Measurements from ENCODE around the gene TNIP2.
"Not testable (repeated sequence)": the region's sequence is repeated elsewhere in the genome, so short reads cannot be mapped to it uniquely, and the experiment has no call there.

TNIP2 gene

GRCh38 chr4:2765832-2766526, 9.8 kb upstream of the TNIP2 start:
- Mint-ChIP-seq H3K9me3 (ENCODE audit: low read depth) (no peaks in the 10 kb centered on the region), H3K27me3 (no peaks in the 10 kb centered on the region), H3K4me1 (ENCODE audit: low read depth) (peaks cover 8% of the 10 kb centered on the region), H3K27ac (no peak overlapping the region), H3K4me3 (no peak overlapping the region), H3K36me3 (no peaks in the 10 kb centered on the region)

- H3K9me3 Mint-ChIP-seq (ENCODE audit: low read depth): no peaks in the 10 kb centered on the region
- H3K36me3 Mint-ChIP-seq: no peaks in the 10 kb centered on the region
- H3K27ac Mint-ChIP-seq: no peak overlapping the region
- H3K4me1 Mint-ChIP-seq (ENCODE audit: low read depth): peaks cover 3% of the 10 kb centered on the region
- H3K27me3 Mint-ChIP-seq: no peaks in the 10 kb centered on the region
- H3K4me3 Mint-ChIP-seq: peak overlapping the region; percentile 40
These were observed 7.4 kb upstream of the TNIP2 start for GRCh38 chr4:2763511-2763967.

GRCh38 chr4:2762486-2763370, 6.6 kb upstream of the TNIP2 start:
- not testable (repeated sequence) for H3K36me3 Mint-ChIP-seq; H3K4me3 Mint-ChIP-seq; H3K27me3 Mint-ChIP-seq; H3K27ac Mint-ChIP-seq; H3K9me3 Mint-ChIP-seq (ENCODE audit: low read depth); H3K4me1 Mint-ChIP-seq (ENCODE audit: low read depth)

- Mint-ChIP-seq H3K4me3 (no peak overlapping the region), H3K27me3 (no peaks in the 10 kb centered on the region), H3K27ac (no peak overlapping the region)
These were observed 5.9 kb upstream of the TNIP2 start for GRCh38 chr4:2762048-2762447.

GRCh38 chr4:2761035-2761923, 5.1 kb upstream of the TNIP2 start:
- H3K4me1 Mint-ChIP-seq (ENCODE audit: low read depth): peaks cover 5% of the 10 kb centered on the region
- no peak overlapping the region for H3K27ac Mint-ChIP-seq
- no peaks in the 10 kb centered on the region for H3K9me3 Mint-ChIP-seq (ENCODE audit: low read depth)
- no peaks in the 10 kb centered on the region for H3K36me3 Mint-ChIP-seq
- H3K4me3 Mint-ChIP-seq: no peak overlapping the region
- H3K27me3 Mint-ChIP-seq: no peaks in the 10 kb centered on the region

More at GRCh38 chr4:2762048-2762447, 5.9 kb upstream of the TNIP2 start:
- peaks cover 5% of the 10 kb centered on the region for H3K4me1 Mint-ChIP-seq (ENCODE audit: low read depth)
- no peaks in the 10 kb centered on the region for H3K9me3 Mint-ChIP-seq (ENCODE audit: low read depth)
- no peaks in the 10 kb centered on the region for H3K36me3 Mint-ChIP-seq

GRCh38 chr4:2757426-2757825, 1.3 kb upstream of the TNIP2 start:
- peak overlapping the region; percentile 54 for H3K27ac Mint-ChIP-seq
- no peaks in the 10 kb centered on the region for H3K36me3 Mint-ChIP-seq
- H3K9me3 Mint-ChIP-seq (ENCODE audit: low read depth): no peaks in the 10 kb centered on the region
- H3K4me1 Mint-ChIP-seq (ENCODE audit: low read depth): peaks cover 20% of the 10 kb centered on the region
- no peaks in the 10 kb centered on the region for H3K27me3 Mint-ChIP-seq
- H3K4me3 Mint-ChIP-seq: peak overlapping the region; percentile 78

- peaks cover 24% of the 10 kb centered on the region for H3K4me1 Mint-ChIP-seq (ENCODE audit: low read depth)
- H3K9me3 Mint-ChIP-seq (ENCODE audit: low read depth): no peaks in the 10 kb centered on the region
- H3K4me3 Mint-ChIP-seq: peak overlapping the region; percentile 78
- H3K36me3 Mint-ChIP-seq: no peaks in the 10 kb centered on the region
- no peaks in the 10 kb centered on the region for H3K27me3 Mint-ChIP-seq
- peak overlapping the region; percentile 54 for H3K27ac Mint-ChIP-seq
These were observed 685 bp upstream of the TNIP2 start for GRCh38 chr4:2756691-2757350.

GRCh38 chr4:2754848-2755819, 1.0 kb downstream of the TNIP2 start:
- Mint-ChIP-seq H3K27me3 (no peaks in the 10 kb centered on the region), H3K4me1 (ENCODE audit: low read depth) (peaks cover 24% of the 10 kb centered on the region), H3K36me3 (no peaks in the 10 kb centered on the region)

GRCh38 chr4:2753436-2753835, 2.7 kb downstream of the TNIP2 start:
- no peaks in the 10 kb centered on the region for H3K36me3 Mint-ChIP-seq
- no peaks in the 10 kb centered on the region for H3K9me3 Mint-ChIP-seq (ENCODE audit: low read depth)
- no peak overlapping the region for H3K27ac Mint-ChIP-seq
- H3K27me3 Mint-ChIP-seq: no peaks in the 10 kb centered on the region
- H3K4me3 Mint-ChIP-seq: no peak overlapping the region
- peaks cover 26% of the 10 kb centered on the region for H3K4me1 Mint-ChIP-seq (ENCODE audit: low read depth)

More at GRCh38 chr4:2754848-2755819, 1.0 kb downstream of the TNIP2 start:
- Mint-ChIP-seq H3K27ac (peak overlapping the region; percentile 84), H3K9me3 (ENCODE audit: low read depth) (no peaks in the 10 kb centered on the region), H3K4me3 (peak overlapping the region; percentile 89)

- H3K4me3 Mint-ChIP-seq: no peak overlapping the region
- peaks cover 45% of the 10 kb centered on the region for H3K4me1 Mint-ChIP-seq (ENCODE audit: low read depth)
- no peaks in the 10 kb centered on the region for H3K27me3 Mint-ChIP-seq
- H3K9me3 Mint-ChIP-seq (ENCODE audit: low read depth): no peaks in the 10 kb centered on the region
- peaks cover 4% of the 10 kb centered on the region for H3K36me3 Mint-ChIP-seq
- peak overlapping the region; percentile 10 for H3K27ac Mint-ChIP-seq
These were observed 5.2 kb downstream of the TNIP2 start for GRCh38 chr4:2750719-2751605.

- H3K9me3 Mint-ChIP-seq (ENCODE audit: low read depth): no peaks in the 10 kb centered on the region
- H3K4me3 Mint-ChIP-seq: peak overlapping the region; percentile 83
- peaks cover 44% of the 10 kb centered on the region for H3K4me1 Mint-ChIP-seq (ENCODE audit: low read depth)
- H3K27ac Mint-ChIP-seq: peak overlapping the region; percentile 93
- peaks cover 4% of the 10 kb centered on the region for H3K36me3 Mint-ChIP-seq
- H3K27me3 Mint-ChIP-seq: no peaks in the 10 kb centered on the region
These were observed 9.0 kb downstream of the TNIP2 start for GRCh38 chr4:2746891-2747695.

All from activated naive CD8-positive, alpha-beta T cell (primary cell).